ACC112 (cell line): ENCODE measurements around the gene JPT2.

Experiments
- H2AFZ ChIP-seq: fragments of 200-600 bp; sonication (generic); one replicate; pipeline ENCODE4 v1.6.0; 2017; ENCODE audit warnings: antibody characterized with exemption, low read length; ENCODE audit not compliant: unreplicated experiment
- H3K27ac ChIP-seq: fragments of 200-600 bp; sonication (generic); 2 replicates; pipeline ENCODE4 v1.5.1; 2014; ENCODE audit warnings: low read depth, mild to moderate bottlenecking, antibody characterized with exemption, low read length, moderate library complexity
- H3K27me3 ChIP-seq: fragments of 200-600 bp; sonication (generic); 2 replicates; pipeline ENCODE4 v1.6.1; 2014; ENCODE audit warnings: mild to moderate bottlenecking, antibody characterized with exemption, low read length, moderate library complexity, mixed read lengths; ENCODE audit not compliant: insufficient read depth
- H3K36me3 ChIP-seq: fragments of 200-600 bp; sonication (generic); 2 replicates; pipeline ENCODE4 v1.6.1; 2016; ENCODE audit warnings: mild to moderate bottlenecking, antibody characterized with exemption, low read length, moderate library complexity, mixed read lengths; ENCODE audit not compliant: insufficient read depth
- H3K4me1 ChIP-seq: fragments of 200-600 bp; sonication (generic); one replicate; pipeline ENCODE4 v1.6.1; 2016; ENCODE audit warnings: low read length, mixed read lengths; ENCODE audit not compliant: insufficient read depth, unreplicated experiment, control insufficient read depth
- H3K4me3 ChIP-seq: fragments of 200-600 bp; sonication (generic); 2 replicates; pipeline ENCODE4 v1.5.1; 2014; ENCODE audit warnings: mild to moderate bottlenecking, low read depth, low read length
- H3K79me2 ChIP-seq: fragments of 200-600 bp; sonication (generic); one replicate; pipeline ENCODE4 v1.6.0; 2016; ENCODE audit warnings: low read length; ENCODE audit not compliant: control insufficient read depth, unreplicated experiment, insufficient read depth

Gene JPT2

GRCh38 chr16:1639282-1639681 is 38.8 kb upstream of the JPT2 start:
- no peaks in the 10 kb centered on the region for H3K27me3 ChIP-seq
- H3K36me3 ChIP-seq, result peaks cover 14% of the 10 kb centered on the region; the same call in 1 of the 2 replicates
- no peaks in the 10 kb centered on the region for H3K4me1 ChIP-seq
- no peak overlapping the region for H2AFZ ChIP-seq
- no peak overlapping the region for H3K27ac ChIP-seq
- no peak overlapping the region for H3K4me3 ChIP-seq
- H3K79me2 ChIP-seq, result peaks cover 6% of the 10 kb centered on the region

GRCh38 chr16:1639860-1640259 is 38.2 kb upstream of the JPT2 start:
- peaks cover 14% of the 10 kb centered on the region; the same call in 1 of the 2 replicates for H3K36me3 ChIP-seq

GRCh38 chr16:1640261-1640941 is 37.7 kb upstream of the JPT2 start:
- Histone ChIP-seq H2AFZ (no peak overlapping the region), H3K4me1 (no peaks in the 10 kb centered on the region), H3K27me3 (no peaks in the 10 kb centered on the region), H3K4me3 (no peak overlapping the region), H3K79me2 (peaks cover 1% of the 10 kb centered on the region), H3K36me3 (peaks cover 10% of the 10 kb centered on the region; the same call in 1 of the 2 replicates), H3K27ac (no peak overlapping the region)

More at GRCh38 chr16:1639860-1640259, 38.2 kb upstream of the JPT2 start:
- H3K4me3 ChIP-seq, result no peak overlapping the region
- peaks cover 6% of the 10 kb centered on the region for H3K79me2 ChIP-seq
- no peaks in the 10 kb centered on the region for H3K4me1 ChIP-seq
- no peak overlapping the region for H2AFZ ChIP-seq
- H3K27me3 ChIP-seq, result no peaks in the 10 kb centered on the region
- no peak overlapping the region for H3K27ac ChIP-seq

- H2AFZ ChIP-seq, result no peak overlapping the region
- H3K36me3 ChIP-seq, result peaks cover 10% of the 10 kb centered on the region; the same call in 1 of the 2 replicates
- peaks cover 3% of the 10 kb centered on the region for H3K79me2 ChIP-seq
- H3K4me1 ChIP-seq, result peaks cover 5% of the 10 kb centered on the region
- H3K4me3 ChIP-seq, result no peak overlapping the region
- H3K27me3 ChIP-seq, result no peaks in the 10 kb centered on the region
- H3K27ac ChIP-seq, result no peak overlapping the region
These were observed 36.8 kb upstream of the JPT2 start for GRCh38 chr16:1641261-1641660.

GRCh38 chr16:1642148-1642547 is 35.9 kb upstream of the JPT2 start:
- H3K36me3 ChIP-seq, result peaks cover 10% of the 10 kb centered on the region; the same call in 1 of the 2 replicates
- H3K79me2 ChIP-seq, result peaks cover 3% of the 10 kb centered on the region
- H3K4me1 ChIP-seq, result peaks cover 6% of the 10 kb centered on the region

GRCh38 chr16:1642753-1643152 is 35.3 kb upstream of the JPT2 start:
- Histone ChIP-seq H3K79me2 (peaks cover 3% of the 10 kb centered on the region), H3K4me3 (no peak overlapping the region), H3K27me3 (no peaks in the 10 kb centered on the region), H3K27ac (no peak overlapping the region), H3K36me3 (peaks cover 10% of the 10 kb centered on the region; the same call in 1 of the 2 replicates), H3K4me1 (peaks cover 6% of the 10 kb centered on the region), H2AFZ (no peak overlapping the region)

More at GRCh38 chr16:1642148-1642547, 35.9 kb upstream of the JPT2 start:
- Histone ChIP-seq H3K4me3 (no peak overlapping the region), H3K27ac (no peak overlapping the region), H2AFZ (no peak overlapping the region), H3K27me3 (no peaks in the 10 kb centered on the region)

- Histone ChIP-seq H3K27me3 (no peaks in the 10 kb centered on the region), H3K79me2 (peaks cover 3% of the 10 kb centered on the region), H3K36me3 (peaks cover 10% of the 10 kb centered on the region; the same call in 1 of the 2 replicates), H2AFZ (no peak overlapping the region), H3K27ac (no peak overlapping the region), H3K4me1 (peaks cover 6% of the 10 kb centered on the region), H3K4me3 (no peak overlapping the region)
These were observed 34.6 kb upstream of the JPT2 start for GRCh38 chr16:1643521-1643920.

- Histone ChIP-seq H3K27ac (no peak overlapping the region), H3K4me1 (peaks cover 6% of the 10 kb centered on the region), H3K27me3 (no peaks in the 10 kb centered on the region), H2AFZ (no peak overlapping the region), H3K79me2 (peaks cover 3% of the 10 kb centered on the region), H3K4me3 (no peak overlapping the region), H3K36me3 (peaks cover 11% of the 10 kb centered on the region; the same call in 1 of the 2 replicates)
These were observed 32.1 kb upstream of the JPT2 start for GRCh38 chr16:1645914-1646525.

- Histone ChIP-seq H2AFZ (no peak overlapping the region), H3K27ac (no peak overlapping the region), H3K27me3 (no peaks in the 10 kb centered on the region), H3K79me2 (peaks cover 3% of the 10 kb centered on the region), H3K4me3 (no peak overlapping the region), H3K4me1 (peaks cover 6% of the 10 kb centered on the region), H3K36me3 (peaks cover 7% of the 10 kb centered on the region; the same call in 1 of the 2 replicates)
These were observed 30.2 kb upstream of the JPT2 start for GRCh38 chr16:1647856-1648255.

- peaks cover 3% of the 10 kb centered on the region for H3K79me2 ChIP-seq
- peaks cover 7% of the 10 kb centered on the region; the same call in 1 of the 2 replicates for H3K36me3 ChIP-seq
These were observed 27.9 kb upstream of the JPT2 start for GRCh38 chr16:1650131-1650530.

More at GRCh38 chr16:1650131-1650530, 27.9 kb upstream of the JPT2 start:
- H3K27ac ChIP-seq, result no peak overlapping the region
- H3K27me3 ChIP-seq, result no peaks in the 10 kb centered on the region
- no peak overlapping the region for H2AFZ ChIP-seq
- no peak overlapping the region for H3K4me3 ChIP-seq
- H3K4me1 ChIP-seq, result peaks cover 6% of the 10 kb centered on the region
